HL-60 (cell line): Measurements from ENCODE around the gene BPIFA2.

ENCODE experiments used
- DNase-seq, 2 experiments: peaks; one replicate each; pipeline ENCODE4 v3.0.0-alpha.2; 2010 to 2020; ENCODE audit warnings: low read depth in 1 of 2, low spot score in 1 of 2
- H3K27ac ChIP-seq: fragments of 250-450 bp; sonication (Bioruptor Pico); replicated peaks from 2 replicates; pipeline ENCODE4 v1.5.1; 2020; ENCODE audit warnings: mild to moderate bottlenecking, moderate library complexity
- H3K27me3 ChIP-seq: fragments of 250-450 bp; sonication (Bioruptor Pico); 2 replicates; pipeline ENCODE4 v1.5.1; 2021; ENCODE audit warnings: mild to moderate bottlenecking, moderate library complexity; ENCODE audit not compliant: insufficient read depth, poor library complexity, severe bottlenecking
- H3K4me3 ChIP-seq: replicated peaks from 2 replicates; pipeline ENCODE4 v1.5.1; 2011; ENCODE audit warnings: mild to moderate bottlenecking, control low read depth, low read length; ENCODE audit not compliant: insufficient read depth
- GABPA ChIP-seq: IDR thresholded peaks from 2 replicates; pipeline ENCODE4 v1.6.1; 2012; ENCODE audit warnings: low read depth
- POLR2AphosphoS5 ChIP-seq: IDR thresholded peaks from 2 replicates; pipeline ENCODE4 v1.6.1; 2012; ENCODE audit warnings: low read depth
- SPI1 ChIP-seq: IDR thresholded peaks from 2 replicates; pipeline ENCODE4 v1.6.1; 2012; ENCODE audit warnings: low read depth, mild to moderate bottlenecking, borderline replicate concordance
- TF ChIP-seq, protein P1 (sequence below): IDR thresholded peaks from 2 replicates; pipeline ENCODE4 v1.6.1; 2012; ENCODE audit warnings: low read depth; ENCODE audit not compliant: insufficient replicate concordance
- TF ChIP-seq, protein P2 (sequence below): IDR thresholded peaks from one replicate; pipeline ENCODE4 v1.5.1; 2011; ENCODE audit warnings: low read length, control low read depth, inconsistent platforms; ENCODE audit not compliant: insufficient read depth

The BPIFA2 gene

DNA sequence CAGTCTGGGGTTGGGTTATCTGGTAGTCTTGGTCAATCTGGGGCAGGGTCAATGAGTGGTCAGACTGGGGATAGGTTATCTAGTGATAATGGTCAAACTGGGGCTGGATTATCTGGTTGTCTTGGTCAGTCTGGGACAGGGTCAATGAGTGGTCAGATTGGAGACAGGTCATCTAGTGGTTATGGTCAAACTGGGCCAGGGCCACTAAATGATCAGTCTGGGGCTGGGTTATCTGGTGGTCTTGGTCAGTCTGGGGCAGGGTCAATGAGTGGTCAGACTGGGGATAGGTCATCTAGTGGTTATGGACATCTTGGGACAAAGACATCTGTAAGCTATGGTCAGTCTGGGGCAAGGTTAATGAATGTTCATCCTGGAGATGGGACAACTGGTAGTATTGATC lies 28.5 kb upstream of the BPIFA2 start:
- Histone ChIP-seq H3K27ac (no peak overlapping the region), H3K27me3 (no peaks in the 10 kb centered on the region), H3K4me3 (no peak overlapping the region)
- no peak for DNase-seq
- TF ChIP-seq, protein P1, sequence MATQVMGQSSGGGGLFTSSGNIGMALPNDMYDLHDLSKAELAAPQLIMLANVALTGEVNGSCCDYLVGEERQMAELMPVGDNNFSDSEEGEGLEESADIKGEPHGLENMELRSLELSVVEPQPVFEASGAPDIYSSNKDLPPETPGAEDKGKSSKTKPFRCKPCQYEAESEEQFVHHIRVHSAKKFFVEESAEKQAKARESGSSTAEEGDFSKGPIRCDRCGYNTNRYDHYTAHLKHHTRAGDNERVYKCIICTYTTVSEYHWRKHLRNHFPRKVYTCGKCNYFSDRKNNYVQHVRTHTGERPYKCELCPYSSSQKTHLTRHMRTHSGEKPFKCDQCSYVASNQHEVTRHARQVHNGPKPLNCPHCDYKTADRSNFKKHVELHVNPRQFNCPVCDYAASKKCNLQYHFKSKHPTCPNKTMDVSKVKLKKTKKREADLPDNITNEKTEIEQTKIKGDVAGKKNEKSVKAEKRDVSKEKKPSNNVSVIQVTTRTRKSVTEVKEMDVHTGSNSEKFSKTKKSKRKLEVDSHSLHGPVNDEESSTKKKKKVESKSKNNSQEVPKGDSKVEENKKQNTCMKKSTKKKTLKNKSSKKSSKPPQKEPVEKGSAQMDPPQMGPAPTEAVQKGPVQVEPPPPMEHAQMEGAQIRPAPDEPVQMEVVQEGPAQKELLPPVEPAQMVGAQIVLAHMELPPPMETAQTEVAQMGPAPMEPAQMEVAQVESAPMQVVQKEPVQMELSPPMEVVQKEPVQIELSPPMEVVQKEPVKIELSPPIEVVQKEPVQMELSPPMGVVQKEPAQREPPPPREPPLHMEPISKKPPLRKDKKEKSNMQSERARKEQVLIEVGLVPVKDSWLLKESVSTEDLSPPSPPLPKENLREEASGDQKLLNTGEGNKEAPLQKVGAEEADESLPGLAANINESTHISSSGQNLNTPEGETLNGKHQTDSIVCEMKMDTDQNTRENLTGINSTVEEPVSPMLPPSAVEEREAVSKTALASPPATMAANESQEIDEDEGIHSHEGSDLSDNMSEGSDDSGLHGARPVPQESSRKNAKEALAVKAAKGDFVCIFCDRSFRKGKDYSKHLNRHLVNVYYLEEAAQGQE = no peak

DNA sequence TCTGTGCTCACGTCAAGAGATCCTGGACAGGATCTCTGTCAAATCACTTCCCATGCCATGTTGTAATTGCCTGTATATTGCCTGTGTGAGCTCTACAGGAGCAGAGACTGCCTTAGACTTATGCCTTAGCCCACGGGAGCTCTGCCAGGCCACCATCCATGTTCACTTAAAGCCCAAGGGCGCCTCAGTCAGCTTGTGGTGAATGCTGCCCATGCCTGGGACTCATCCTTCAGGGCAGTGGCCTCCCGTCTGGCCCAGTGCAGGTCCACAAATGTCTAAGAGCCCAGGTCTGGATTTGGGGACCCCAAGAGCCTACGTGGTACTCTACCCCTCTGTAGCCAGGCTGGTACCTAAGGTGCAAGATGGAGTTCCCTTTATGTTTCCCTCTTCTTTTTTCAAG lies 22.4 kb upstream of the BPIFA2 start:
- no peak for DNase-seq
- TF ChIP-seq, protein P1 = no peak
- TF ChIP-seq, protein P2, sequence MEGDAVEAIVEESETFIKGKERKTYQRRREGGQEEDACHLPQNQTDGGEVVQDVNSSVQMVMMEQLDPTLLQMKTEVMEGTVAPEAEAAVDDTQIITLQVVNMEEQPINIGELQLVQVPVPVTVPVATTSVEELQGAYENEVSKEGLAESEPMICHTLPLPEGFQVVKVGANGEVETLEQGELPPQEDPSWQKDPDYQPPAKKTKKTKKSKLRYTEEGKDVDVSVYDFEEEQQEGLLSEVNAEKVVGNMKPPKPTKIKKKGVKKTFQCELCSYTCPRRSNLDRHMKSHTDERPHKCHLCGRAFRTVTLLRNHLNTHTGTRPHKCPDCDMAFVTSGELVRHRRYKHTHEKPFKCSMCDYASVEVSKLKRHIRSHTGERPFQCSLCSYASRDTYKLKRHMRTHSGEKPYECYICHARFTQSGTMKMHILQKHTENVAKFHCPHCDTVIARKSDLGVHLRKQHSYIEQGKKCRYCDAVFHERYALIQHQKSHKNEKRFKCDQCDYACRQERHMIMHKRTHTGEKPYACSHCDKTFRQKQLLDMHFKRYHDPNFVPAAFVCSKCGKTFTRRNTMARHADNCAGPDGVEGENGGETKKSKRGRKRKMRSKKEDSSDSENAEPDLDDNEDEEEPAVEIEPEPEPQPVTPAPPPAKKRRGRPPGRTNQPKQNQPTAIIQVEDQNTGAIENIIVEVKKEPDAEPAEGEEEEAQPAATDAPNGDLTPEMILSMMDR = no peak
- no peak for TF ChIP-seq GABPA
- TF ChIP-seq SPI1 = no peak
- no peak for TF ChIP-seq POLR2AphosphoS5
- Histone ChIP-seq H3K4me3 (no peak overlapping the region), H3K27me3 (no peaks in the 10 kb centered on the region), H3K27ac (no peak overlapping the region)

DNA sequence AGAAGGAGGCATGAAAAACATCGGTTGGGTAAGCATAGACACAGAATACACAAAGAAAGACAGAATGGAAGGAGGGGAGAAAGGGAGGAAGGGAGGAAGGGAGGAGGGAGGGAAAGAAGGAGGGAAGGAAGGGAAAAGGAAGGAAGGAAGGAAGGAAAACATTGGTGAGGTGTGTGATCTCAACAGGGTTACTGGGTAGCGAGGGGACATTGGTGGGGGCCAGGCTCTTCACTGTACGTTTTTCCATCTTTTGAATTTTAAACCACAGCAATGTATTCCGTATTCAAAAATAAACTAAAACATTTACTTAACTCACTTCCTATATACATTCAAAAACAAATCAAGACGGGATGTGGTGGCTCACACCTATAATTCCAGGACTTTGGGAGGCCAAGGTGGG lies 20.7 kb upstream of the BPIFA2 start:
- TF ChIP-seq SPI1 (no peak), GABPA (no peak), POLR2AphosphoS5 (no peak)
- TF ChIP-seq, protein P1 = no peak
- TF ChIP-seq, protein P2 = no peak
- no peak for DNase-seq
- Histone ChIP-seq H3K27ac (no peak overlapping the region), H3K4me3 (no peak overlapping the region), H3K27me3 (no peaks in the 10 kb centered on the region)

DNA sequence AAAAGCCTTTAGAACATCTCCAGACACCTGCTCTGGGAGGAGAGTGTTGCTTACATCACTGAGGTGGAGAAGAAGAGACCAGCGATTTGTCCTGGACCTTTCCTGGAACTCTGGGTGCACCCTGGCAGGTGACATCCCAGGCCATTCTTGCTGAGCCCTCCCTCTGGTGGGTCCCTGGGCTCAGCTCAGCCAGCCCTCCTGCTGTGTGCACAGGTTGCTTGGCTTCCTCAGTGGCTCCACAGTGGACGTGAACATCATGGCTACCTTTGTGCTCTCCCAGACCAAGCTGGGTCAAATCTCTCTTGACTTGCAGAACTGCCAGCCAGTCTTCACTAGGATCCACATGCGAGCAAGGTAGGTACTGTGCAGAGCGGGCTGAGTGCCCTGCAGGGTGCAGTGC lies 19.9 kb upstream of the BPIFA2 start:
- DNase-seq = no peak

More for the DNA sequence above, 19.9 kb upstream of the BPIFA2 start:
- no peak overlapping the region for H3K27ac ChIP-seq
- H3K27me3 ChIP-seq = no peaks in the 10 kb centered on the region
- H3K4me3 ChIP-seq = no peak overlapping the region
- TF ChIP-seq, protein P2 = no peak
- TF ChIP-seq POLR2AphosphoS5 (no peak), SPI1 (no peak), GABPA (no peak)
- TF ChIP-seq, protein P1 = no peak
